Measurements from ENCODE around the gene WDR46.

Gene WDR46

DNA sequence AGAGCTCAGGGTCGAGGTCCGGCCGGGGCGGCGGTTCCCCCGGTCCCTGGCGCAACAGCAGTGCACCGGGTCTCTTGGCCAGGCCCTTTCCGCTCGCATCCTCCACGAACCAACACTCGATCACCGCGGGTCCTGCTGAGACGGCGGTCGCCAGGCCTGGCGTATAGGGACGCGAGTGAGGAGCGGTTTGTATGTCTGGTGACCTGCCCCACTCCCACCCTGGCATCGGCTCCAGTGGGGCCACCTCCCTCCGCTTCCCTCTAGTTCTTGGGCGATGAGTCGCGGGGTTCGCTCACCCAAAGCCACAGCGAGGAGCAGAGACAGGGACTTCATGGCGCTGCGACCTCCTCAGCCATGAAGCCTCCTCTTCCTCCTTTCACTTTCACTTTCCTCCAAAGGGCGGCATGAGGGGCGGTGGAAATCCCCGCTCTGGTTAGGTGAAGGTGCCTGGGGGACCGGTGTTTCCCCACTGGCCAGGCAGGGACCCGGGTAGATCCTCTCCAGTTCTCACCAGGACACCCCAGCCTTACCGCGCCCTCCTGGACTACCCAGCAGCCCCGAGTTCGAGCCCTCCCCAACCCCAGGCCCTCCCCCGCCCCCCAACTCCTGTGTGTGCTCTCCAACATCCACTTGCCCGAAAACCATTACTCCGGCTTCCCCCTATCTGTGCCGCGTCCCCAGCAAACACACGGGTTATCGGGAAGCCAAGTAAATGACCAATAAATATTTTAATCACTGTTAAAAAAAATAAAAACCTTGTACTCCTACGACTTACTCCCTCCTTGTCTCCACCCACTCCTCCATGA is 24.9 kb upstream of the WDR46 start, which contains the start of gene TAPBP:
Gene TAPBP (minus strand): TSS at position 370 of the 806 bp plus-strand sequence. CDS start 37 bp downstream, at position 333.
- DNase-seq, result peak; percentile 78

DNA sequence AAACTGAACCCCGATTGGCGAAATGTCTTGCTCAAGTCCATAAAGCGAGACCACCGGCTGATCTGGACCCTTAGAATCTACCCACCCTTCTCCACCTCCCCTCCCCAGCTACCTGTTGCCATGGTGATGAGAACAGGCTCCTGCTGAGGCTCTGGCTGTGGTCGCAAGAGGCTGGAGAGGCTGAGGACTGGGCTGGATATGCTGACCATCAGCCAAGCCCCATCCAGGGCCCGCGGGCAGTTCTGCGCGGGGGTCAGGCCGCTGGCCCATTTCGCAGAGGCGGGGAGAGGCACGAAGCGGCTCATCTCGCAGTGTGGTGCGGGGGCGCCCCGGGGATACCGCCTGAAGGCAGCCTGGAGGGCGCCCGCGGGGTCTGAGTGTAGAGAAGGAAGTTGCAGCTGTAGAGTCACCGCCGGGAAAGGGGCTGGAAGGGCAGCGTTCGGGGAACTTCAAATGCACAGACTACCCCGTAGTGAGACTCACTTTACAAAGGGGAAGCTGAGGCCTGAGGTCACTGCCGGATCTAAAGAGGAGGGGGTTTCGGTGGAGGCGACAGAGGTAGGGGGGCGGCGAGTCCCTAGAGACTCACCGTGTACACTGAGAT is 24.2 kb upstream of the WDR46 start:
- DNase-seq, result peak; percentile 64

DNA sequence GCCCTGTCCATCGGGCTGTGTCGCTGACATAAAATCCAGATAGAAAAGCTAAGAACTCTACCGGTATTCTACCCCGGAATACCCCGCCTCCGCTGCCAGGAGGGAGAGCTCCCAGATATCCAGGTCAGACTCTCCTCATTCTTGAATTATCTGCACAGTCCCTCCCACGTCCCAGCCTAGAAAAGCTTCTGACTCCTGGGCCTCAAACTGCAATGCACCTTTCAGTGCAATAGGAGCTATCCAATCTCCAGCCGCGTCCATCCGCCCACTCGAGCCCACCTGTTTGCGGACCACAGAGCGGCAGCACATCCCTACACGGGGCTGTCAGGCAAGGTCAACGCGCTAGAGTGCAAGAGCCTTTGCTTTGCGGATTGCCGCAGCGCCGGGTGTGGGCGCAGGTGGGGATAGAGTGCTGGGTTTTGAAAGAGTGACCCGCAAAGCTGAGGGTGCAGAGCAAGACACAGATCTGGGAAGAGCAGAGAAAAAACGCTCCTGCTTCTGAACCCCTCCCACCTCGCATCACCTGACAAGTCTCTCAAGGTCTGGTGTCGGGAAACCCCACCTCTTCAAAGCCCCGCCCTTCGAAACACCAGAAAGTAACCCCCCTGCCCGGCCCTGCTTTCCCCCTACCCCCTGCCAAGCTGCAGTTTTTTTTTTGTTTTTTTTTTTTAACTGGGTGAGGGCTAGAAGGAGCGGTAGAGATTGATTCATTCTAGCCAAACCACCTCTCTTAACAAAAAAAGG is 23.5 kb upstream of the WDR46 start:
- DNase-seq, result peak; percentile 75

DNA sequence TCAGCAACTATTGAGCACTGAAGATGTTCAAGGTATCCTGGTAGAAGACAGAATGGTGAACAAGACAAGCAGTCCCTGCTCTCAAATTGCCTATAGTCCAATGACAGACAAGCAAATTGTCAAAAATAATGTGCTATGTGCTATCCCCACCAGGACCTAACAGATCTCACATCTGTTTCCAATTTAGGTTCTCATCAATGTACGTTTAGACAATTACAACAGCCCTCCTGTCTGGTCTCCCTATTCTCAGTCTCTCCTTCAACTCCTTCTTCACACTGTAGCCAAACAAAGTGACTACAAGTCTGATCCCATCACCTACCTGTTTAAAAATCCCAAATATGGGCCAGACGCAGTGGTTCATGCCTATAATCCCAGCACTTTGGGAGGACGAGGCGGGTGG is 17.3 kb upstream of the WDR46 start:
- DNase-seq, result no peak

DNA sequence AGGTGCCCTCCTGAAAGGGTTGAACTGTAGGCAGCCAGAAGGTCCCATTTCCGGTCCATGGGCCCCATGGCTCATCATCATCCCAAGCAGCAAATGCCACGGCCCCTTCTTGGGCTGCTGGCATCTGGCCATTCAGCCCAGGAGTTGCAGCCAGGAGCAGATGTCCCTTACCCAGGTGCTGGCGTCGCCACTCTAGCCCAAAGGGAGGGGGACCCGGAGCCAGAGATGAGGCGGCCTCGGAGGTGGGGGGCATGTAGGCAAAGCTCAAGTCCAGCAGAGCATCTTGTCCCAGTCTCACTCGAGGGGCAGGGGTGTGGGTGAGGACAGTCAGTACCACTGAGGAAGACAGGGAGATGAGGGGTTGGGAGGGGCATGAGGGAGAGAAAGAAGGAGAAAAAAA is 16.0 kb upstream of the WDR46 start:
- DNase-seq, result no peak

DNA sequence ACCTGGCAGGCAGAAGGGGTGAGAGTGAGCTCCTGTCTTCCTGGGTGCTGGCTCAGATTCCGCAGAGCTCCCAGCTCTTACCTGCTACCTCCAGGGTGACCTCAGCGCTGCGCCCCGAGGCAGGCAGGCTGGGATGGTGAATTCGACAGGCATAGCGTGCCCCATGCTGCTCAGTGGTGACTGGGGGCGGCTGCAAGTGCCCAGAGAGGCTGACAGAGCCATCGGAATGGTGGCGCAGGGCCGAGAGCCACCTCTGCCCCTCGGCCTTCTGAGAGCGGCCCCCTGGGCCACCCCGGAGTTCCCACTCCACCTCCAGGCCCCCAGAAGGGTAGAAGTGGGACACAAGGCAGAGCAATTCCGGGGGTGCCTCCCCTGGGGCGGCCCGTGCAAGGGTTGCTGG is 15.2 kb upstream of the WDR46 start:
- no peak for DNase-seq

DNA sequence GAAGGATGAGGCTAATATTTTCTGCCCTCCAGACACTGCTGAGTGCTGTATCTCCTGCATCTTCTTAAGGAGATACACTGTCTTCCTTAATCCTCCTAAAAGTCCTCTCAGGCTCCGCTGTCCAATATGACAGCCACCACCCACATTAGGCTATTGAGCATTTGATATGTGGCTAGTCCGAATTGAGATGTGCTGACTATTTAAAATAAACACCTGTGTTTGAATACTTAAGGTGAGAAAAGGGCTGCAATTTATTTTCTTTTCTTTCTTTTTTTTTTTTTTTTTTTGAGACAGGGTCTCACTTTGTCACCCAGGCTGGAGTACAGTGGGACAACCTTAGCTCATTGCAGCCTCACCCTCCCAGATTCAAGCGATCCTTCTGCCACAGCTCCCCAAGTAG is 12.8 kb upstream of the WDR46 start:
- no peak for DNase-seq

DNA sequence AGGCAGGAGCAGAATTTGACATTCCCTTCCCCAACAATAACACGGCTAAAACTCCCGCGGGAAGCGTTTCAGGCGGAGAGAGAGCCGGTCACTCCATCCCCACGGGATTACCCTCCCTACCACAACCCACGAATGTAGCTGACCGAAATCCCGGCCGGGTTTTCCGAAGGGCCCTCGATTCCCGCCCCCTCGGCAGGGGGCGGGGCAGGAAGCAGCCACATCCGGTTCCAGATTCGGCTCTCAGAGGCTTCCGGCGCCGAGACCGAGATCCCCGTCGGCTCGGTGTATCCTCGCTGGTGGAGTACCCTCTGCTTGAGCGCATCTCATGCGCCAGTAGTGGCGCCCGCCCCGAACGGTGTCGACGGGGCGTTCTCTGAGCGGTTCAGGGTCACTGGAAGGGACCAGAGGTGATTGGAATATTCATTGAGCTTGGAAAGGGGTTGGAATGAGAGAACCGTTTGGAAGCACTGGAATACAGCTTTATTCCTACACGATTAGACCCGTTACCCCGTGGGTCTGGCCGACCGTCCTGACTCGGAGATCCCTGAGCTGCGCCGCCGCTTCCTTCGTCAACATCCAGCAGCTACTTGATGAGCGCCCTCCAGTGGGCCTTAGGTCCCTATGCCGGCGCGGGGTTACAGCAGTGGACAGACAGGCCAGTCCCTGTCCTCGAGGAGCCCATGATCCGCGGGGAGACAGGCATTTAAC is 10.4 kb upstream of the WDR46 start:
- DNase-seq, result peak; percentile 91

DNA sequence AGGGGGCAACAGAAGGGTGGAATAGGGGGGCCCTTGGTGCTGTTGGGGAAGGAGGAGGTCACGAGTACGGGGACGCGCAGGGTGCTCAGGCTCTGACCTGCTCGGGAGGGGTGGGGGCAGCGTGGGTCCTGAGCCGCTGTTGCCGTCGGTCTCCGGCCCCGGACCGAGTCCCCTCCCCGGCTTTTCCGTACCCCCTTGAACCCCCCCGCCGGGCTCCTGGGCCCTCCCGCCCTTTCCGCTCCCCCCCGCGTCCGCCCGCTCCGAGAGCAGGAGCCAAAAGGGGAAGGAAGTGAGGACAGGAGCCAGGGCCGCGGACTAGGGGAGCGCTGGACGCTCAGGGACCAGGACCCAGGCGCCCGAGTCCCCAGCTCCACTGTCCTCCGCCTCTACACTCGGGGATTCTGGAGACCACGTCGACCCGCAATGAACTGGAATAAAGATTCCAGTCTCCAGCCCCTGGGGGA is 9.8 kb upstream of the WDR46 start, which contains the start of gene RGL2:
Gene RGL2 (minus strand): TSS at position 170 of the 464 bp plus-strand sequence. CDS start 332 bp downstream, outside the sequence.
- peak; percentile 62 for DNase-seq

DNA sequence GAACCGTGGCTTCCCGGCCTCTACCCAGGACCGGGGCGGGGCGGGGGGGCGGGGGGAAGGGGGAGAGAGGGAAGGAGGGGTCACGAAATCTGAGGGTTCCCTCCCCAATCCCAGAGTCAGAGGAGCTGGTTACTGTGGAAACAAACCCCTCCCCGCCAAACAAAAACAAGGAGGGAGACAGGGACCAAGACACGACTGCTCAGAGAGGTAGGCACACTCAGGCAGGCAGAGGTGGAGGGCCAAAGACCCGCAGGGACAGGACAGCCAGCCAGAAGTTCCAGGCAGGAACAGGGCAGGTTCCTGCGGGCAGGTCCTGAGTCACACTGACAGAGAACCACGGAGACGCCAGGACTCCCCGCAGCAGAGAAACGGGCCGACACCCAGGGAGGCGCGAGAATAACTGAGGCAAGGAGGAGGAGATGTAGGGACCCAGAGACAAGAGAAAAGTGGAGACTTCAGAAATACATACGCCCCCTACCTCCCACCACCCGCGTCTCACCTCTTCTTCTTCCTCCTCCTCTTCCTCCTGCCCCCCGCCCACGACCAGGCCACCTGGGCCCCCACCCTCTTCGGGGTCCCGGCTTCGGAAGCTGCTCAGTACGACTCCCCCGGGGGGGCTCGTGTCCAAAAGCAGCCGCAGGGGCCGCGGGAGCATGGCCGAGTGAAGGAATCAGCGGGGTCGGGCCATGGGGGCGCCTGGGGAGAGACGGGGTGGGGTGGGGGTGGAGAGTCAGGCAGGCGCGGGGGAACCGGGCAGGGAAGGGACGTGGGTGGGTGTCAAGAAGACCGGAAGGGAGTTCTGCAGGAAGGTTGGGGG is 9.1 kb upstream of the WDR46 start:
- DNase-seq, result peak; percentile 47

DNA sequence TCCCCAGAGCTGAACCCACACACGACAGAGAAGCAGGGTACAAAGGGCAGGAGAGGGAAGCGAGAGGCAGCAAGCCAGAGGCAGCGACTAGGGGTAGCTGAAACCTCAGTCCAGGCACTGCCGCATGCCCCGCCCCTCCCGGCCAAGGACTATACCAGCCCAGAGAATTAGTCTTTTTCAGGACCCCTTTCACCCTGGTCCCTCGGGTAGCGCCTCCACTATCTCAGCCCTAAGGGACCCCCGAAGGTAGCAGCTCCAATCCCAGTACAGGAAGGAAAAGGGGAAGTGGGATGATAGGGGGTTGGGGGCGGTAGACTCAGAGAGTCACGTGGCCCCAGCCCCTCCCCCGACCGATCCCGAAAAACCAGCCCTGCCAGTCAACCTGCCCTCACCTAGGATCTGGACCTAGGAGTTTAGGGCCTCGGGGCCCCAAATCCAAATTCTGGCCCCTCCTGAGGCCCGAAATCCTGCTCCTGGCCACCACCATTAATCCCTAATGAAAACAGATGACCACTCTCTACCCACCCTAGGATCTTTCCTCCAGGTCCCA is 8.4 kb upstream of the WDR46 start:
- no peak for DNase-seq

DNA sequence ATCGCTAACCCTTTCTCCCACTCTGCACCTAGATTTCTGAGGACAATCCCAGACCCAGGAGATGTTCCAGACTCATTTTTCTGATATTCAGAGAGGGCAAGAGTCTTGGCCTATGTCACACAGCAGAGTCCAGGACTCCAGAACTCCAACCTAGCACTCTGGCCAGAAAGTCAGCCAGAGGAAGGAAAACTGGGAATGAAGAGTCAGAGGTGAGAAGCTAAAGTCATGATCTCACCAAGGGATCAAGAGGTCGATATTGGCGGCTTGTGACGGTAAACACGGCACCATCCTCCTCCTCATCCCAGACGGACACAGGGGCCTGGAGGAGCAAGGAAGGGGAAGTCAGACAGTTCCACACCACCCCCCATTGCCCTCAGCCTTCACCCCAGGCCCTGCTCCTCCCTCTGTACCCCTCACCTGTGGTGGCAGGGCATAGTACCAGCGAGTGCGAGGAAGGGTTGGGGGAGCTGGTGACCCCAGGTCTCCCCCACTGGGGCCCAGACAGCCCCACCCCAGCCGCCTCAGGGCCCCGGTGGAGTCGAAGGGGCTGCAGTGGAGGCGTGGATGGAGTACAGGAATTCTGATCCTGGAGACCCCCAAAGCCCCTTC is 7.9 kb upstream of the WDR46 start:
- no peak for DNase-seq

DNA sequence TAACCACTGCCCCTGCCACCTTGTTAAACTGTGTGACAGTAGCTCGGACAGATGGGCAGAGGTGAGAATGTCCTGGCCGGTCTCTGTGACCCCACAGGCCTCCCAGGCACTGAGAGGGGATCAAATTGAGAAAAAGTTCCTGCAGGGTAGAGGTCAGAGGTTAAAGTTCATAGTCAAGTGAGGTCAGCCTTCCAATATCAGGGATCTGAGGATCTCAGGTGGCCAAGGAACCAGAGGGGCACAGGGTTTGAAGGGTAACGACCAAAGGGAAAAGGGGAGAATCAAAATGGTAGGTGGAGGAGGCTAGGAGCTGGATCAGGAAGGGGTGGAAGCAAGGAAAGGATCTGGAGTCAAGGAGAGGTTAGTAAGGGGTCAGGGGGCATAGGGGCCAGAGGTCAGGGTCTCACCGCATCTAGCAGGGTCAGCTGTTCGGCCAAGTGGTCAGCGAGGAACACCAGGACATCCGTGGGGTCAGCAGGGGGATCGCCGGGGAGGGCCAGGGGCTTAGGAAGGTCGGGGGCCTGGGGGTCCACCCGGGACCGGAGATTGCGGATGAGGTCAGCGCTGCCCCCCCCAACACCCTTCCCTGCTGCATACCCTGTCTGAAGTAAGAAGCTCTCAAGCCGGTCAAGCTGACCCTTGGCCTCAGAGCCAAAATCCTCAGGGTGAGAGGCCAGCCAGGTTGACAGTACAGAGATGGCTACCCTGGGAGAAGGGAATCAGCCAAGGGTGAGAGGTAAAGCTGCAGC is 6.8 kb upstream of the WDR46 start:
- DNase-seq, result no peak

DNA sequence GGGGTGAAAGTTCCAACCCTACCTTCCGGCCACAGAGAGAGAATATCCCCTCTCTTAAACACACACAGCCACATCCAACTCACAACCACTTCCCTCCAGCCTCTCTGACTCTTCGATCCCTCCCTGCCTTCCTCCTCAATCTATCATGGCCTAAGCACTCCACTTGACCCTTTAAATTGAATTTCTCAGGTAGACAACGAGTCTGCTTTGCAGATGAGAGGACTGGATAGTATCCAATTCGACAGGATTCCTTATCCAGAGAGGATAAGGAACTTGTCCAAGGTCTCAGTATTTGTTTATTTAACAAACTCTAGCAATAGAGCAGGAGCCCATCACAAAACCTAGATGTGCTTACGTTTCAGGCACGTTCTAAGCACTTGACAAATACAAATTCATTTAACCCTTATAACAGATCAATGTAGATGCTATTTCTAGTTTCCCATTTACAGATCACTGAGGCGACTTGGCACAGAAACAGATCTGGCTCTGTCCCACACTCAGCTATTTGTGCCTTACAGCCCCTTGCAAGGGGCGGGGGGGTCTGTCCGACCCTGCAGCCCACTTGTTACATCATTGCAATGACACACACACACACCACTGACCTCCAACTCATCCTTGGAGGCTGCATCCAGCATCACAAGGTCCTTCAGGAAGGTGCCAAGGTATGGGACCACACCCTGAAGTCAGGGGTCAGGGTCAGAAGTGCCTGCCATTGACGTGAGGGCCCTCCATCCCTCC is 5.2 kb upstream of the WDR46 start:
- DNase-seq, result no peak

DNA sequence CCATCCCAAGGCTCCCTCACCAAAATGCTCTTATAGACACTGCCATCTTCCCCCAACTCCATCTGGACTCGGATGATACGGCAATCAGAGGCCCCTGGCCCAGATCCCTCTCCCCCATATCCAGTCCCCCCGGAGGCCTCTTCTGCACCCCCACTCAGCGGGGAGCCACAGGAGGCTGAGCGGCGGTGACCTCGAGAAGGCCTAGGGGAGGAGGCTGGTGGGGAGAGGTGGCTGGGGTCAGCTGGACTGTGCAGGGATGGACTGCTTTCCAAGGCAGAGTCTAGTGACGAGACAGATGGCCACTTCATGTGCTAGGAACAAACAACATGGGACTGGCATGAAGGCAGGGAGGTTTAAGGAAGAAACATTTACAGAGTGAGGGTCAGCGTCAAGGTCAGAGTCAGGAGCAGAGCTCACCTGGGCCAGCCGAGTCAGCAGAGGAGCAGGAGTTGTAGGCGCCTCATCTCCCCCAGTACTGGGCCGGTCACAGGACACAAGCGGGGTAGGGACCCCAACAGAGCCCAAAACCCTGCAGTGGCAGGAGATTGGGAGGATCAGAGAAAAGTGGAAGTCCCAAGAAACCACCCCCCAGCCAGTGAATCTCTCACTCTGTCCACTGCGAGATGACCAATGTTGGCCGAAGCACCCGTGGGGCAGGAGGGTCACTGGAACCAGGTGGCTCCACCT is 4.1 kb upstream of the WDR46 start:
- no peak for DNase-seq

DNA sequence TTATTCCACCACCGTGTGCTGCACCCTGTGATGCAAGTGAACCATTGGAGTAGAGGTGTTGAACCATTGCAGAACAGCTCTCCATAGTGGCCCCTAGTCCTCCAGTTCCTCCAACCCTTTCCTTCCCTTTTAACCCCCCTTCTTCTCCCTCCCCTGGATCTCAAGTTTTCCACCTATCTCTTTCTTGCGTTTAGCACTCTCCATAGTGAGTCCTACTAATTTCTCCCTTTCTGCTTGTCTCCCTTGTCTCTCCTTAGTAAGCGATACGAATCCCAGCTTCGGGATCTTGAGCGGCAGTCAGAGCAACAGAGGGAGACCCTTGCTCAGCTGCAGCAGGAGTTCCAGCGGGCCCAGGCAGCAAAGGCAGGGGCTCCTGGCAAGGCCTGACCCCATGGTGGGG is 1.4 kb upstream of the WDR46 start:
- no peak for DNase-seq

DNA sequence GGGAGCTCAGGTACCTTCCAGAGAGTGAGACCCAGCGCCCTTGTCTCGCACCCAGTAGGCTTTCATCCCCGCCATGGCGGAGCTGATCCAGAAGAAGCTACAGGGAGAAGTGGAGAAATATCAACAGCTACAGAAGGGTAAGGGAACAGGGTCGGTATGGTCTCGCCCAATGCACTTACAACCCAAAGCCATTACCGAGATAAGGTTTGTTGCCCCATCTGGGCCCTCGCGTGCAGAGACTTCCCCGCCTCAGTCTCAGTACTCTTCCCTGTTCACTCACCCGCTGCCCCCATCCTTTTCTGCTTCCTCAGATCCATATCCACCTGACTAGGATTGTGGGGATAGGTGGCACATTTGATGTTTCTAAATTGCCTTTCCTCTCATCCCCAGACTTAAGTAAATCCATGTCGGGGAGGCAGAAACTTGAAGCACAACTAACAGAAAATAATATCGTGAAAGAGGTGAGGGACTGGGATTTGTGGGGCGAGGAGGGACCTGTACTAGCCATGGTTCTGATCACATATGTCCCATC is 811 bp upstream of the WDR46 start:
- DNase-seq, result no peak

DNA sequence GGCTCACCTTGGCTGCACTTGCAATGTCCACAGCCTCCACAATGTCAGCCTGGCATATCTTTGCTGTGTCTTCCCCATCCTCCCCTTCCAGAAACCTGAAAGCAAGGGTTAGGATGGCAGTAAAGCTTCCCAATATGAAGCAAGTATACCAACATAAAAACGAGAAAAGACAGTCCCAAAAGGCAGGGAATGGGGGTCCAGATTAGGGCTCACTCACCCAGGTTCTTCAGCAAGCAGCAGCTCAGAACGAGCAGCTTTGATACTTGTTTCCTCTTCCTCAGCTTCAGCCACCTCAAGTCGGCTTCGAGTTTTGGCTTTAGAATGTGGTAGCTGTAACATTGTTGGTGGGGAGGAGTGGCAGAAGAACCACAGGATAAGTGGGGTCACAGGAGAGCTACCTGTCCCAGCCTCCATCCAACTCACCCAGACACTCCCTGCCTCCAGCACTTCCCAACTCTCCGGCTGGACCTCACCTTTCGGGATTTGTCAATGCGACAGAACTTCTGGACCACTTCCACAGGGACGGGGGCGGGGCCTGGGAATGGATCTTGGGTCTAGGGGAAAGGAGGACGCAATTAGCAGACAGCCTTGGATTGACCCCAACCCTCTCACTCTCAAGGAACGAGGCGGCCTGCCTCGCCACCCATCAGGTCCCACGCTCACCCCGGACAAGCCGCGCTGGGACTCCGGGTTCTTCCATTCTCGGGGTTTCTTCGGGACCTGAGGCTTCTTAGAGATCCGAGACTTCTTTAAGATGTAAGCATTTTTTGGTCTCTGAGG is 708 bp downstream of the WDR46 start:
- no peak for DNase-seq

All from activated CD4-positive, CD25-positive, alpha-beta regulatory T cell treated with anti-CD3 and anti-CD28 coated beads, Interleukin-2, amount 50 U/mL, for 72 hours (primary cell).